Embryonic facial prominence (tissue), 1 donor: ENCODE measurements around the gene EPHB1.
"Not testable (repeated sequence)": the region's sequence is repeated elsewhere in the genome, so short reads cannot be mapped to it uniquely, and the experiment has no call there.

Source experiments
- DNase-seq: peaks from one replicate; pipeline ENCODE4 v3.0.0-alpha.2; 2016; ENCODE audit errors: extremely low spot score

The EPHB1 gene

DNA sequence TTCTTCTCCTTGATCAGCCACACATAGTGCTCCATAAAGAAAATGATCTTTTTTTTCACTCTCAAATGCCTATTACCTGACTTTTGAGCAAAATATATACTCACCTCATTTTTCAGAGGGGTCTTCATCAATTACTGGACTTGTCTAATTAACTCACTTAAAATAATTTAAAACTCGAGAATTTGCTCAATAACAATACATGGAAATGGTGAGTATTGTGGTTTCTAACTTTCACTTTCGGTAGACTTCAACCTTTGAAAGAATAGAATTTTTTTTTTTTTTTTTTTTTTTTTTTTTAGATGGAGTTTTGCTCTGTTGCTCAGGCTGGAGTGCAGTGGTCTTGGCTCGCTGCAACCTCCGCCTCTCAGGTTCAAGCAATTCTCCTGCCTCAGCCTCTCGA is 17.7 kb upstream of the EPHB1 start:
- DNase-seq = no peak

DNA sequence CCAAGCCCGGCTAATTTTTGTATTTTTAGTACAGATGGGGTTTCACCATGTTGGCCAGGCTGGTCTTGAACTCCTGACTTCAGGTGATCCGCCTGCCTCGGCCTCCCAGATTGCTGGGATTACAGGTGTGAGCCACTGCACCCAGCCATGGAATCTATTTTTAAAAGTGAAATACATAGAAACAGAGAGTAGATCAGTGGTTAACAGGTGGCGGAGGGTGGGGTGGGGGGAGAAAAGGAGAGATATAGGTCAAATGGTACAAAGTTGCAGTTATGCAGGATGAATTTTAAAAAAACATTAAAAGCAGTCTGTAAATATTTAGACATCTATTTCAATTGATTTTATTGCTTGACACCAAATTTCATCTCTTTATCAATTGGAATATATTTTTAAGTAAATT is 6.8 kb upstream of the EPHB1 start:
- DNase-seq = not testable (repeated sequence)

DNA sequence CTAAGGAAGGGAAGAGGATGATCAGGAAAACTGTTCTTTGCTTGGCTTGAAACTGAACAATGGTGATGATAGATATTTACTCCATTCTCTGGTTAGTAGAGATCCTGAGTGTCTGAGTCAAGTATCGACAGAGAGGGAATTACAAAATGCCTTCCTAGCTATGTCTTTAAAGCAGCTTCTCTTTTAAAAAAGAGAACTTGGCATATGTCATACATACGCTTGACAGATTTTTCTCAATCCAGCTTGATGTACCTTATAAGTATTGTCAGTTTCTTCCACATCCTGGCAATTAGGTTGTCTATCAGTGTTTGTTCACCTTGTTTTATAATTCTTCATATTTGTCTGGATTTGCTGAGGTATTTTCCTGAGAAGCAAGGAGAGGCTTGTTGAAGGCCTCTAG is 5.0 kb upstream of the EPHB1 start:
- DNase-seq = no peak

DNA sequence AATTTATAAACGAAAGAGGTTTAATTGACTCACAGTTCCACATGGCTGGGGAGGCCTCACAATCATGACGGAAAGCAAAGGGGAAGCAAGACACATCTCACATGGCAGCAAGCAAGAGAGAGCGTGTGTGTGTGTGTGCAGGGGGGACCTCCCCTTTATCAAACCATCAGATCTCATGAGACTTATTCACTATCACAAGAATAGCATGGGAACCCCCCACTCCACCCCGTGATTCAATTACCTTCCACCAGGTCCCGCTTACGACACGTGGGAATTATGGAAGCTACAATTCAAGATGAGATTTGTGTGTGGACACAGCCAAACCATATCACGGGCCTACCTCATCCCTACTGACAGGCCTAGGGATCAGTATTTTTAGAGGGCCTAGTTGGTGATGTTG is 3.1 kb upstream of the EPHB1 start:
- no peak for DNase-seq

DNA sequence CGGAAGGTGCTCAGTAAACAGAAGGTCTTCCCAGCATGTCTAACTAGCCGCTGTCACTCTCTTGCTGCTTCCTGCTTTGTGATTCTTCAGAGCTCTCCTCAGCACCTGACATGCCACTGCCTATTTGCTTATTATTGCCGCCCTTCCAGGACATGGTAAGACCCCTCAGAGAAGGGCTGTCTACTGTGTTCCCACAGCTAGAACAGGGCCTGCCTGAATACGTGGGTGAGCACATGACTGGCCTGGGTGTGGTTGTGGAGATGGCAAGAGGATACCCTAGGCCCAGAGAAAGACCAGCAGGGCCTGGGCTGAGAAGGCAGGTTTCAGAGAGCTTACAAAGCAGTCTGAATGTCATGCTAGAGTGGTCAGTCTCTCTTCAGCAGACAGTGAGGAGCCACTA is 2.4 kb upstream of the EPHB1 start:
- no peak for DNase-seq

DNA sequence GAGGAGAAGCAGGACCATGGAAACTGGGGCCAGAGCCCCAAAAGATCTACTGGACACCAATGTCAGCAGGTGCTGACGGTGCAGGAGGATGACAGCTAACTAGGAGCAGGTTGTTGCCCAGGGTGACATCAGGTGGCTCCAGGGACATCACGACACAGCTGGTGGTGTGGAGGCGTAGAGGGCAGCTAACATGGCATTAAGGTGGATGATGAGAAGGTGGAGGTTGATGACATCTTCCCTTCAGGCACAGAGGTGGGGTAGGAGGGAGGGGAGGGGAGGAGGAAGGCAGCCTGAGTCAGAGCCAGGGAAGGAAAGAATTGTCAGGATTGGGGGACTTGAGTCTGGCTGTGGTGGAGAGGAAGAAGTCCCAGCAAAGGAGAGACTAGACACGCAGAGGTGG is 1.5 kb upstream of the EPHB1 start:
- DNase-seq = no peak

DNA sequence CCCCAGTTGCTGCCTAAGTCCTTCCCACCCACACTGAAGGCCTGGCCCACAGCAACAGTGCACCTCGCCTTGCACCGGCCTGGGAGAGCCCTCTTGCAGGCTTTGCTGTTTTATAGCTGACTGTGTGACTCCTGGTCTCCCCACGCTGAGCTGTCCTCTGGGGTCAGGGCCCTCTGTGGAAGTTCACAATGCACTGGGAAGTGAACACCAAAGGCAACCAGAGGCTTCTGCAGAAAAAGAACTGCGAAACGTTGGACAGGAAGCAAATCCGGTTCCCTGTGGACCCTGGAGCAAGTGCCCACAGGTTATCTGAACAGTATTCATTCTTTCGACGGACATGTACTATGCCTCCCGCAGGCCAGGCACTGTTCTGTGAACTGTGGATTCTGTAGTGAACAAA is 737 bp upstream of the EPHB1 start:
- no peak for DNase-seq

DNA sequence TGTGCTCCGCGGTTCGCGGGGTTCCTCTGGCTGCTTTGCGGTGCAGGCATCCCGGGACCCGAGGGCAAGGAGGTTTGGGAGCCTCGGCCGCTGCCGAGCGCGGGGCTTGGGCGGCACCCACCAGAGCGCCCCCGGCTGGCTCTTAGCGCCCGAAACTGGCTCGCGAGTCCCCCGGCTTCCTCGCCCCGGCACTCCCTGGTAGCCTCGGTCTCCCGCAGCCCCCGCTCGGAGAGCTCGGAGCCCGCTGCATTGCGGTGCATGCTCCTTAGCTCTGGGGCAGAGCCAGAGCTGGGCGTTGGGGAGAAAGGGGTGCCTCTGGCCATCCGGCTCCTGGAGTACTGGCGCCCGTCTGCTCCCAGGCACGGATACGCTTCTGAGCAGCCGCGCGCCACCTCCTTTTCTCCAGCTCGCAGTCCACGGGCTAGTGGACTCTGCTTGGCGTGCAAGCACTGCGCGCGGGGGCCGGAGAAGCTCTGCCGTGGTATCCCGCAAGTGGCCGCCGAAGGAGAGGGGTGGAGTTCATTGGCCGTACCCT is 753 bp downstream of the EPHB1 start:
- no peak for DNase-seq

DNA sequence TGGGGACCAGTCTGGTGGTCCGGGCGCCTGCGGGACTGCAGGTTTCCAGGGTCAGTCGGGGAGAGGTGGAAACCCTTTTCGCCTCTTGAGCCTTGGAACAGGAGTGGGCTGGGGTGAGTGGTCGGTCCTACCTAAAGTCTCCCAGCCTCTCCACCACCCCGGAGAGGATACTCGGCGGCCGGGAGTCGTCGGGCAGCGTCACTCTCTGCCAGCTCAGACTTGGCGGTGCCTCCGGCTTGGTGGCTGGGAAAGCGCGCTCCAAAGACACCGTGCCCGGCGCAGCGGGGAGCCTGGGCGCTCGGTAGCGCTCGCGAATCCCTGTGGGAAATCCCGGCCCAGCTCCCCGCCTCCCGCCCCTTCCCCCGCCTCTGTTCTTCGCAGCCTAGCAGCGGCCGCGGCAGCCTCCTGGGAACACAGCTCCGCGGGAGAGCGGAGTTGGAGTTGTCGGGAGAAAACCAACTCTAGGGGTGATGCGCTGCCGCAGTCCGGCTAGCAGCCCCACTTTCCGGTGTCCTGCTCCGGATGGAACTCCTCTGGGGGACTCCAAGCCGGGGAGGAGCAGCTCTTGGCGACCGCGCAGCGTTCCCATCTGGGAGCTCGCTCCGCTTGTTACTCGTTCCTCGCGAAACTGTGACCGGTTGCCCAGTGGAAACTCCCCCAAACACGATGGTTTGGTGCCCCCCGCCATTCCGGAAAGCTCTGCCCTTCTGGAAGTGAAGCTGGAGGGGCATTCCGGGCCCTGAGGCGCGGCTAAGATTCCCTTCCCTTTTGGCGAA is 1.4 kb downstream of the EPHB1 start:
- no peak for DNase-seq

DNA sequence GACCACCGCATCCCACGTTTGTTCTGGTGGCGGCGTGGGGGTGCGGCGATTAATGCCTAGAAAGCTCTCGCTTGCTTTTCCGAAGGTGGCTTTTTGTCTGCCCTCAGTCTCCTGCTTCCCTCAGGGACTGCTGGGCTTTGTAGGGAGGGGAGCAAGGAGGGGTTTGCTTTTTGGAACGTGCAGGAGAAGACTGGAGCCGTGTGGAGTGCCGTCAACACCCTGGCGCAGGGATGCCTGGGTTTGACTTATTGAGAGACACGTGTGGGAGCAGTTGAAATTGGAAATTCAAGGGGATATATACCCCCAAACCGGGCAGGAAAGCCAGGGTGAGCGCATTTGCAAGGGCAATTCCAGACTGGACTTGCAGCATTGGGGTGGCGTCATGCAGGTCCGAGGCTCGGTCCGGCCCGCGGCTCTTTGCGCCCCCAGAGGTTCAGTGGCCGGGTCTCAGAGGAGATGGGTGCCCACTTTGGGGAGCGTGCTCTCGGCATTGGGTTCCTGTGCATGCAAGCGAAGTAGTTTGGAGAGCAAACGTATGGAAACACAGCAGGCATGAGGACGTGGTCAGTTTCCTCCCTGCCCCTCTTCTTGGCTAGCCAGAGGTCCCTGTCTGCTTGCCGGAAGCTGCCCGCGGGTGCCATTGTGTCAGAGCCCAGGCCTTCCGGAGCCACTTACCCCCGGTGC is 2.1 kb downstream of the EPHB1 start:
- DNase-seq = no peak

DNA sequence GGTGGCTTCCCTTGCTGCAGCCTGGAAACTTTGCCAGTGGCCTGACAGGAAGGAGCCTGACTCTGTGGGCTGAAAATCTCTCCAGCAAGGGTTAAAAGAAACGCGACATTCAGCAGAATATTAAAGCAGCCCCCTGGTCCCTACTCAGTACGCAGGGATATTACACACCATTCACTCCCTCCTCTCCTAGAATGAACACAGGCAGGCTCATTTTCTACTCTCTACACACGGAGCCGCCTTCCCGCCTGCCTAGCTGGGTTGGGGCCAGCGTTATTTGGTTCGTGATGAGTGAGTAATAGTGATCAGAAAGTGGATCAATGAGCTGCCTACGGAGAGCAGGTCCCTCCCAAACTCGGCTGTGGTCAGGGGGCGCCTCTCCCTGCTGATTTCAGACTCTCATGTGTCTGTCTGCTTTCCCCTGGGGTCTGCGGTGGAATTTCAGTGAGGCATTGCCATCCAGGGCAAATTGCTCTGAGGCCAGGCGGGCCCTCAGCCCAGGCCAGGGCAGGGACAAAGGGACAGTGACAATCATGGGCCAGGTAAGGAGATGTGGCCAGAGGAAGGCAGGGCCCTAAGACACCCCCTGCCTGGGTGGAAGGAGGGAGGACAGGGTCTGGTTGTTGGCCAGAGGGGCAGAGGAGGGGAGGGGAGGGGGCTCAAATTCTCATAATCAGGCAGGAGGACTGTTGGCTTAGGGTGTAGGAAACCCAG is 2.8 kb downstream of the EPHB1 start:
- no peak for DNase-seq

DNA sequence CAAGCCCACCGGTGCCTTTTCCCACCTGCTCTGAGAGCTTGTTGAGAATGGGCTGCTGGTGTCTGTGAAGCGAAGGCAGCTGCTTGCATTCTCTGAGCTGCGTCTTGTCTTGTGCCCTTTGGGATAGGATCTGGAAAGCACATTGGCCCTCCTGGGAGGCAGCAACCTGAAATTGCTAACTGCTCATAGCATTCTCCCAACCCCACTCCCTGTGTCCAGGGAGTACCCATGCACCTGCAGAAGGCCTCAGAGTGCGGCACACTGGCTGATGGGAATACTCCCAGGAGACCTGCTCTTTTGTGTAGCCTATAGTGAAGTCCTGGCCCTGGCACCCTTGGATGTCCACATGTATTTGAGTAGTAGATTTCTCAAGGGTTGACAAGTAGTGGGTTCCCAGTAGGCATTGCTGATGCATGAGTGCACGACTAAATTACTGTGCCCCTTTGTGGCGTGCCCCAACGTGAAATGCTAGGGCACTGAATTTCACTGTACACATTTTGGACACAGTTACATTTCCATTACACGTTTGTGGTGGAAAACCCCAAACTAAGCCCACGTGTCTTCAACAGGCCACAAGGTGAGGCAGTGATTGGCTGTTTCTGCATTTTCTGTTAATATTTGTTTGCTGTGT is 3.7 kb downstream of the EPHB1 start:
- DNase-seq = no peak

DNA sequence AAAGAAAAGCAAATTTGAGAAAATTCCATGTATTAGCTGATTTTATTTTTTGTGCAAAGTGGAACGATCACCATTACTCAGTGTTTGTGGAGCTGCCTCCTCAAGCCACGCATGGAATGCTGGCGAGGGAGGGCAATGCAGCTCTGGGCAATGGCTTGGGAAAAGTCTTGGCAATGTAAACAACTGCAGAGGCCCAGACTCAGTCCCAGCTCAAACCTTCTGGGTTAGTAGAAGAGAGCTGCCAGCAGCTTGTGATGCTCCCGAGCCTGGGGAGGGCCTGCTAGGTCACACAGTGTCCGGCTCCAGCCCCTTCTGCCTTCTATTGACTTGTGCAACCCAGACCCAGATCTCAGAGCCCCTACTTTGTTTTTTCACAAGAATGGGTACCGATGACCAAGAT is 4.3 kb downstream of the EPHB1 start:
- no peak for DNase-seq

DNA sequence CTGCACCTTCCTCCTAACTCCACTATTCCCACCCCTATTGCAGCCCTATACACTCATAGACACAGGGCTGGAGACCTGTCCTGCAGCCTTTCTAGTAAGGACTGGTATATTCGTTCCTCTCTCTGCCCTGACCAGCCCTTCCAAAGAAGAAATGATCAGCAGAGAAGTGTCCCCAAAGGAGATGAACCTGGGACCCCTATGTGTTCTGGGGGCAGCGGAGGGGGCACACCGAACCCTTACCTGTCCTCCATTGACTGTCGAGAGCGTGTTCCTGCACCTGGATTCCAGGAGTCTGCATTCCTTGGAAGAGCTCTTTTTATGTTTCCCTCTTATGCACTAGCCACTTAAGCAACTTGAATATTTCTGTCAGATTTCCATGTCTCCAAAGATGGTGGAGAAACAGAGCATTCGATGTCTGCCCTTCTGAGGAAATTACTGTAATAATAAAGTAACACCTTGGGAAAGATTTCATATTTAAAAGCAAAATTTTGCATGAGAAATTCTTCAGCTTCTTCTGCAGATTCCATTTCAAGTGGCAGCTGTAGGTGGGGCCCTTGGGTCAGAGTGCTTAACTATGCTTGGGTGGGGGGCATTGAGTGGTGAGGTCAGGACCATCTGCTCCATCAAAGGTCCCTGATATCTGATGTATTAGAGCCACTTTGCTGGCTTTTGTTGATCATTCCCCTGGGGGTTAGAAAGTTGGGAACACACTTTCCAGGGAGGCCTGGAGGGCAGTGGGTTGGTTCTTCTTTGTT is 6.3 kb downstream of the EPHB1 start:
- no peak for DNase-seq

DNA sequence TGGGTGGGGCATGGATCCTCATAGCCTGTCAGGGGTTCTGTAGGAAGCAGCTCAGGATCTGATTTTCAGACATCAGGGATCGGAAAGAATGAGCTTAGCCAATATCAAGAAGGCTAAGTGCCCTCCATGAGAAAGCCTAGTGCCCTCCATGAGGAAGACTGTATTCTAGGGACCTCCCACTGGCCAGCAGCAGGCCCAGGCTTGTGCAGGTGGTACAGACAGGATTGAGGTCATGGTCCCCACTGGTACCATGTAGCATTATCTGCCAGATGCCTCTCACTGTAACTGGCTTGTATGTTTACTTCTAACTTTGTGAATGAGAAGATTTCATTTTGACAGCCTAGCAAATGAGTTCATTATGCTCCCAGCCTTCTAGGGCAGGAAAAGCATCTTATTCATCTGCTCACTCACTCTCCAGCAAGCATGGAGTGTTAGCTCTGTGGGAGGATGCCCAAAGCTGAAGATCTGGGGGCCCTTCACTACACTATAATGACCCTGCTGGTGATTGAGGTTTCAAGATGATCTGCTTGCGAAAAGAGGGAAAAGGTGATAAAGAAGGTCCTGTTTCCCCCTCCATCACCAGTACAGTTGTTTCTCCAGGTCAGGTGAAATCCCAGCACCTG is 7.5 kb downstream of the EPHB1 start:
- DNase-seq = no peak

DNA sequence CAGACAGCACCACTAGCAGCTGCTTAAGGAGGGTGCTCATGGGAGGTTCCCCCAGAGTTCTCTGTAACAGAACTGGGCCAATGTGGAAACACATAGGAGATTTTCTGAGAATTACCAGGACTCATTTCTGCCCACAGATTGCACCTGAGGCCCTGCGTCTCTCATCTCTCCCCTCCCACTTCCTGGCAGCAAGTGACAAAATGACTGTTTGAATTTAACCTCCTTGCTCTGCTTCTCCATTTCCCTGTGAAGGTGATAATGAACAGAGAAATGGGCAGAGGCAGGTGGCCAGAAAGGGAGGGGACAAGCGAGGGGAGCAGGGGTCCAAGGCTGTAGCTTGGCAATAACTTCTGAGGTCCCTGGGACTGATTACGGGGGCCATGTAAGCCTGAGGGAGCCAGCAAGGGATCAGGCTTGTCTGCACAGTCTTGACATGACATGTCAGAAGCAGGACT is 8.0 kb downstream of the EPHB1 start:
- no peak for DNase-seq

DNA sequence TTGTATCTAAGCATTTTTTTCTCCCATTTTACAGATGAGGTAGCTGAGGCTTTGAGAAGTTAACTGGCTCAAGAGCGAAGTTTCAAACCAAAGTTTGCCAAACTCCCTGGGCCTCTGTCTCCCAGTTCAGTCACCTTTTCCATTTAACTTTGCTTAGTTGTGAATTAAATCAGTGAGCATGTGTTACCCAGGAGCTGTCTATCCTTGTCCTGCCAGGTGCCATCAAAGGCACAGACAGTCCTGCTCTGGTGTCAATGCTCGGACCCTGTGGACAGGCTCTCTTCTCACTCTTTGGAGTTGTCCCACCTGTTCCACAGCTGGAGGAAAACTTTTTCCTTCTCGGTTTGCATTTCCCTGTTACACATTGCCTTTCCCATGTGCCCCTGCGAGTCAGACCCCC is 8.6 kb downstream of the EPHB1 start:
- DNase-seq = no peak

DNA sequence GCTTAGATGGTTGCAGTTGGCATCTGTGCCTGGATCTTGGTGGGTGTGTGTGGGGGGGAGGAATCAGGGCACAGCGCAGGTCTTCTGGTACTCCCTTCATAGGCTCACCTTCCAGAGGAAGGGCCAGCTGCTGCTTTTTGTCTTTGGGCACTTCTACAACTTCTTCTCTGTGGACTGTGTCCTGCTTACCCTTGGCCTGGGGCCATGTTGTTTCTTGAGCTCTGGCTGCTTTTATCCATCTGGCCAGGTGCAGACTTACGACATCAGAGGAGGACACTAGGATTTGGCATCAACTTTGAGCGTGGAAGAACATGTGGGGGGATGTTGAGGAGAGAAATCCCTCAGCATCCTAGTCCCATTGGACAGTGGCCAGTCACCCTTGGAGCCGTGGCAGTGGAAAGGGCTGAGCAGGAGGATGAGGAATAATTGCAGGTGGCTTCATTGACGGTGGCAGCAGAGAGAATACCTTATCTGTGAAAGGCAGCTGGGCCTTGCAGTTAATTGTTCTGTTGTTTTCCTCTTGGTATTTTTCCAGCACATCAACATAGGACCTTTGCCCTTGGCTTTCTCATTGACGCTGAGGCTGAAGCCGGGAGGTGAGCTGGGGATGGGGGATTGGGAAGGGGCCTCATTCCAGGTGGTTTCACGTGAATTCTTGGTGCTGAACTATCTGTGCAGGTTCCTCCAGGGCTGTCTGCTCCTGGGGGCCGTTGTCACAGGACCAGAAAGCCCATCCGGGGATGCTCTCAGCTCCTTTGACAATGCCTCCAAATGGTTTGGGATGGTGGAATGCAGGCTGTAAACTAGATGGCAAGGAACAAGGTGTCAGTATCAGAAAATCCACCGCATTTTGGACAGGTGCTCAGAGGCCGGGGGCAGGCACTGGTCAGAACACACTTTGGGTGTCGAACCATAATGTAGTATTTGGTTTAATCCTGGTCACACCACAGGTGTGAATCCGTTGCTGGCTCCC is 9.7 kb downstream of the EPHB1 start:
- DNase-seq = no peak

DNA sequence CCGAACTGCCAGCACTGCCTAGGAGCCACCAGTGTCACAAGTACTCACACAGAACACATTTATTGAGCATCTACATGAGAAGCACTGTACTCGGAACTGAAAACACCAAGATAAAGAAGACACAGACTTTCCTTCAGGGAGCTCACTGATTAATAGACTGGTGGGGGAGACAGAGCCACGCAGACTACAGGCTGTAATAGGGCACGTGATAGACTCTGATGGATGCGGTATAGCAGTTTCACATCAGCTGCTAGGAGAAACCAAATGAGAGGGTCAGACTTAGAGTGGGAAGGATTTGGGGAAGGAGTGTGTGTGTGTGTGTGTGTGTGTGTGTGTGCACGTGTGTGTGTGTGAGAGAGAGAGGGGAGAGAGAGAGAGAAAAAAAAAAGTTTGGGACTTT is 12.1 kb downstream of the EPHB1 start:
- DNase-seq = no peak

DNA sequence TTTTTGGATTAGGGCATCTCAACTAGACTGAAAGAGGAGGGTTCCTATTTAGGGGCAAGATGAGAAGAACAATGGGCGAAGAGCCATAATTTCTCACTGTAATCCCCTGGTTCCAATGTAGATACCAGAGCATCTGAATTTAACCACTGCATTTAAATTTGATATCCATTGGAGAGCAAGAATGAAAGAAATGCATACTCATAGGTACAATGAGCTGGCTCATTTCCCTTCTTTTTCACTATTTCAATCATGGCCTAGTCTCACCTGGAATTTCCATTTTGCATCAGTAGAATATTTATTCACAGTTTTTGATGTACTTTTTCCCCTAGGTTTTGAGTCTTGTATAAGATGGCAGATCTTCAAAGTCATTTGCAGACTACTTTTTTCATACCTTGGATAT is 13.8 kb downstream of the EPHB1 start:
- no peak for DNase-seq
